HG02623 (cell line): ENCODE measurements around the gene ECE1.
"Not testable (repeated sequence)": the region's sequence is repeated elsewhere in the genome, so short reads cannot be mapped to it uniquely, and the experiment has no call there.

Experiments
- ATAC-seq: cut with Tn5 transposase; IDR thresholded peaks from one replicate; pipeline ENCODE4 v1.9.1; 2021; ENCODE audit warnings: moderate library complexity; ENCODE audit not compliant: unreplicated experiment

ECE1 gene

GRCh38 chr1:21292984-21293536 is 2.8 kb upstream of the ECE1 start:
- ATAC-seq = peak; percentile 25

- ATAC-seq = no peak
Measured at GRCh38 chr1:21292503-21292983, 2.3 kb upstream of the ECE1 start.

- ATAC-seq = no peak
Measured at GRCh38 chr1:21291964-21292363, 1.7 kb upstream of the ECE1 start.

- no peak for ATAC-seq
Measured at GRCh38 chr1:21291184-21291583, 921 bp upstream of the ECE1 start.

- ATAC-seq = no peak
Measured at GRCh38 chr1:21290546-21290944, 282 bp upstream of the ECE1 start.

GRCh38 chr1:21289127-21289526 is 1.1 kb downstream of the ECE1 start:
- no peak for ATAC-seq

GRCh38 chr1:21287905-21288514 is 2.3 kb downstream of the ECE1 start:
- ATAC-seq = no peak

GRCh38 chr1:21285386-21285785 is 4.9 kb downstream of the ECE1 start:
- ATAC-seq = not testable (repeated sequence)

- no peak for ATAC-seq
Measured at GRCh38 chr1:21285055-21285372, 5.2 kb downstream of the ECE1 start.

- ATAC-seq = no peak
Measured at GRCh38 chr1:21284206-21285054, 5.8 kb downstream of the ECE1 start.

- no peak for ATAC-seq
Measured at GRCh38 chr1:21283524-21283923, 6.7 kb downstream of the ECE1 start.

- ATAC-seq = not testable (repeated sequence)
Measured at GRCh38 chr1:21282020-21282419, 8.2 kb downstream of the ECE1 start.

GRCh38 chr1:21280482-21280881 is 9.8 kb downstream of the ECE1 start:
- no peak for ATAC-seq

- no peak for ATAC-seq
Measured at GRCh38 chr1:21280011-21280471, 10.2 kb downstream of the ECE1 start.

GRCh38 chr1:21278860-21279845 is 11.1 kb downstream of the ECE1 start:
- no peak for ATAC-seq

- no peak for ATAC-seq
Measured at GRCh38 chr1:21278208-21278859, 11.9 kb downstream of the ECE1 start.

GRCh38 chr1:21277180-21277579 is 13.1 kb downstream of the ECE1 start:
- no peak for ATAC-seq

GRCh38 chr1:21272540-21272939 is 17.7 kb downstream of the ECE1 start:
- ATAC-seq = no peak

- no peak for ATAC-seq
Measured at GRCh38 chr1:21271550-21271949, 18.7 kb downstream of the ECE1 start.

- no peak for ATAC-seq
Measured at GRCh38 chr1:21270086-21270689, 20.1 kb downstream of the ECE1 start.
